Stimulated activated CD4-positive, alpha-beta T cell treated with anti-CD3 and anti-CD28 coated beads, Interleukin-15, amount 100 ng/mL, for 1 hour (primary cell): ENCODE data around the gene GOLGA8M.
"Not testable (repeated sequence)": the region's sequence is repeated elsewhere in the genome, so short reads cannot be mapped to it uniquely, and the experiment has no call there.

ENCODE experiments used
- DNase-seq, 2 donors: peaks; one replicate each; pipeline ENCODE4 v3.0.0-alpha.2; 2020; ENCODE audit warnings: low read depth in 1 of 2, low spot score in 1 of 2

The GOLGA8M gene

GRCh38 chr15:28712270-28712669 lies at the start of gene GOLGA8M:
TSS of gene GOLGA8M (minus strand) at chr15:28712421. CDS start at chr15:28712323, 98 bp downstream.
- DNase-seq: not testable (repeated sequence)

- not testable (repeated sequence) for DNase-seq
Observed at GRCh38 chr15:28742890-28743289, 30.7 kb upstream of the GOLGA8M start.

DNA sequence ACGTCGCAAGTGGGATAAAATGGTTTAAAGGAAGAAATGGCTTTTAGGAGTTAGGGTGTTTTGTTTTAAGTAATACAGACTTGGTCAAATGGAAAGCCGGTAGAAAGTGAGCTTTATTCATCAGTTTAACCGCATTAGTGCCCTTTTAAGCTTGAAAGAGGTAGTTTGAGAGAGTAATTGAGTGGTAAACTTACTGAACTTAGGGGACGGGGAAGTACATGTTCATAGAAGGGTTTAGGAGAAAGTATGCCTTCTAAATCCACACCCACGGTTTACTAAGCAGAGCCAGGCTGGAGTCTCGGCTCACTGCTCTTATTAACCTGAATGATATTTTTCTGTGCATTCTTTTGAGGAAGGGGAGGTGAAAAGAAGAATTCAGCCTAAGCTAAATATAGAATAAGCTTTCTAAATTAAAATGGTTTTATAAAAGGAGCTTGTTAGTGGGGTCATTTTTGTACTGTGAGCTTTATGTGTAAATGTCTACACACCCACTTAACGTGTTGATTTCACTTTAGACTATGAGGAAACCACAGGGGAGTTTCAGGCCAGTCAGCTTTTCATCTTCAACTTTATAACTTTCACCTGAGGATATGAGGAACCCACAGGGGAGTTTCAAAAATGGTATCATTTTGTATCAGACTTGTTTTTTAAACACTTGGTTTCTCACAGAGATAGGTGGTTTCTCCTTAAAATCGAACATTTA lies 26.5 kb upstream of the GOLGA8M start:
- not testable (repeated sequence) for DNase-seq

GRCh38 chr15:28738200-28738561 lies 26.0 kb upstream of the GOLGA8M start:
- DNase-seq: not testable (repeated sequence)

GRCh38 chr15:28737521-28738199 lies 25.4 kb upstream of the GOLGA8M start:
- DNase-seq: not testable (repeated sequence)

GRCh38 chr15:28728061-28728460 lies 15.8 kb upstream of the GOLGA8M start:
- not testable (repeated sequence) for DNase-seq

DNA sequence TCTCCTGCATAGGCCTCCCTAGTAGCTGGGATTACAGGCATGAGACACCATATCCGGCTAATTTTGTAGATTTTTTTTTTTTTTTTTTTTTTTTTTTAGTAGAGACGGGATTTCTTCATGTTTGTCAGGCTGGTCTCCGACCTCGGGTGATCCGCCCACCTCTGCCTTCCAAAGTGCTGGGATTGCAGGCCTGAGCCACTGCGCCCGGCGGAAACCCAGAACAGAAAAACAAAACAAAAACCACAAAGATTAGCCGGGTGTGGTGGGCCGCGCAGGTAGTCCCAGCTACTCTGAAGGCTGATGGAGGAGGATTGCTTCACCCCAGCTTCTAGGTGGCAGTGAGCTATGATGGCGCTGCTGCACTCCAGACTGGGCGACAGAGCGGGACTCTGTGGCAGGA lies 14.8 kb upstream of the GOLGA8M start:
- not testable (repeated sequence) for DNase-seq

GRCh38 chr15:28726102-28726501 lies 13.9 kb upstream of the GOLGA8M start:
- no peak for DNase-seq

DNA sequence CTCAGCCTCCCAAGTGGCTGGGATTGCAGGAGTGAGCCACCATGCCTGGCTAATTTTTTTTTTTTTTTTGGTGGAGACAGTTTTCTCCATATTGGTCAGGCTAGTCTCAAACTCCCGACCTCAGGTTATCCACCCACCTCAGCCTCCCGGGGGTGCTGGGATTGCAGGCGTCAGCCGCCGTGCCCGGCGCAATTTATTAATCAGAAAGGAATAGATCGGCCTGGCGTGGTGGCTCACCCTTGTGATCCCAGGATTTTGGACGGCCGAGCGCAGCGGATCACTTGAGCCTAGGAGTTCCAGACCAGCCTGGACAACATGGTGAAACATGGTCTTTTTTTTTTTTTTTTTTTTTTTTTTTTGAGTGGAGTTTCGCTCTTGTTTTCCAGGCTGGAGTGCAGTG lies 13.3 kb upstream of the GOLGA8M start:
- no peak for DNase-seq

- DNase-seq: not testable (repeated sequence)
Observed at GRCh38 chr15:28723986-28724385, 11.8 kb upstream of the GOLGA8M start.

DNA sequence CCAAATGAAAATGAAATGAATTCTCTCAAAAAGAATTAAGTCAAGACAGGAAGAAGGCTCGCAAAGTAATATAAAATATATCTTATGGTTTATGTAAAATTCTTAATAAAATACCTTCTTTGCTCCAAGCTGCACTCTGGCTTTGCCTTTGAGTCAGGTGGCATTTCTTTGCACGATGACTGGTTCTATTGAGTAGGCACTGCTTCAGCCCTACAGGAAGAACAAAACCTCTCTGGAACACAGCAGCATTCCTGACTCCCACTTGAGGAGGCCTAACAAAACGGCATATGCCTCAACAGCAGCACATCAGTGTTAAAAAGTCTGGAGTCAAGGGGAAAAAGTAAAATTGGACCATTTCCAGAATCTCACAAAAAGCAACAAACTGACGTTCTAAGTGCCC lies 7.4 kb upstream of the GOLGA8M start:
- not testable (repeated sequence) for DNase-seq

GRCh38 chr15:28718576-28718975 lies 6.4 kb upstream of the GOLGA8M start:
- DNase-seq: not testable (repeated sequence)

- DNase-seq: not testable (repeated sequence)
Observed at GRCh38 chr15:28714176-28714575, 2.0 kb upstream of the GOLGA8M start.

DNA sequence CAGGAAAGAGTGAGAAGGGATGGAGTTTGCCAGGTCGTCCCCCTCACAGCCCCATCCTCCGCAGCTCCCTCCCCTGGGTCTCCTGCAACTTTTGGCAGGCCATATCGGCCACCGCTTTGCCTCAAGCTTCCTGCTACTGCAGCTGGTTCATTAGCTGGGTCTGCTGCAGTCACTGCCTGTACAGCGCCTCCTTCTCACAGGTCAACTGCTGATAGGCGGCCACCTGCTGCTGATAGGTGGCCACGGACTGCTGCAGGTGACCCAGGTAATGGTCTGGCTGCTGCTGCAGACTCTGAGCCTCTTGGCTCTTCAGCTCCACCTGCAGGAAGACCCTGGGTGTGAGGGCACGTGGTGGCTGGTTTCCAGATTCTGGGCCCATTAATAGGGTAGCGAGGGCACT lies 8.3 kb downstream of the GOLGA8M start:
- not testable (repeated sequence) for DNase-seq

DNA sequence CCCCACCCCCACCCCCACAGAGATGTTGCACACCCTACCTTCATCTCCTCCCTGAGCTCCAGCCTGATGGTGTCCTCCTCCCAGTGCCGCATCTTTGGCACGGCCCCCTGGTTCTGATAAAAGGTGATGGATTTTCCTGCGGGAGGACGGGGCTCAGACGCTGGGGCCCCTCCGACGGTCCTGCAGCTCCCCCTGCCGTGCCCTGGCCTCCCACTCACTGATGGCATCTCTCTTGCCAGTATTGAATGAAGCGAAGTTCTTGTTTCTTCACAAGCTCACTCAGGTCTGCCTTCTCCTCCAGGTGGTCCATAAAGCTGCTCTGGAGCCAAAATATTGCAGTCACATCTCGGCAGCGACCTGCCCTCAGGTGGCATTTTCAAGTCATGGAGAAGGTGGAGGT lies 9.8 kb downstream of the GOLGA8M start:
- not testable (repeated sequence) for DNase-seq

DNA sequence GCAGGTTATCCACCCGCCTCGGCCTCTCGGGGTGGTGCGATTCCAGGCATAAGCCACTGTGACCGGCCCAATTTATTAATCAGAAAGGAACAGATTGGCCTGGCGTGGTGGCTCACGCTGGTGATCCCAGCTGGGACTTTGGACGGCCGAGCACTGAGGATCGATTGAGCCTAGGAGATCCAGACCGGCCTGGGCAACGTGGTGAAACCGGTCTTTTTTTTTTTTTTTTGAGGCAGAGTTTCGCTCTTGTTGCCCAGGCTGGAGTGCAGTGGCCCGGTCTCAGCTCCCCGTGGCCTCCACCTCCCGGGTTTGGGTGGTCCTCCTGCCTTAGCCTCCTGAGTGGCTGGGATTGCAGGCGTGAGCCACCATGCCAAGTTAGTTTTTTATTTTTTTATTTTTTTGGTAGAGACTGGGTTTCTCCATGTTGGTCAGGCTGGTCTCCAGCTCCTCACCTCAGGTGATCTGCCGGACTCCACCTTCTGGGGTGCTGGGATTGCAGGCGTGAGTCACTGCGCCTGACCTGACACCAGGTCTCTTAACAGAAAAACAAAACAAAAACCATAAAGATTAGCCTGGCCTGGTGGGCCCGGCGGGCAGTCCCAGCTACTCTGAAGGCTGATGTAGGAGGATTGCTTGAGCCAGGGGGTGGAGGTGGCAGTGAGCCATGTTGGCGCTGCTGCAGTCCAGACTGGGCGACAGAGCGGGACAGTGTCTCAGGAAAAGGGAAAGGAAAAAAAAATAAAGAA lies 18.0 kb downstream of the GOLGA8M start:
- DNase-seq: not testable (repeated sequence)

GRCh38 chr15:28693021-28693420 lies 19.2 kb downstream of the GOLGA8M start:
- DNase-seq: not testable (repeated sequence)

GRCh38 chr15:28673533-28673932 lies 38.7 kb downstream of the GOLGA8M start:
- DNase-seq: not testable (repeated sequence)

DNA sequence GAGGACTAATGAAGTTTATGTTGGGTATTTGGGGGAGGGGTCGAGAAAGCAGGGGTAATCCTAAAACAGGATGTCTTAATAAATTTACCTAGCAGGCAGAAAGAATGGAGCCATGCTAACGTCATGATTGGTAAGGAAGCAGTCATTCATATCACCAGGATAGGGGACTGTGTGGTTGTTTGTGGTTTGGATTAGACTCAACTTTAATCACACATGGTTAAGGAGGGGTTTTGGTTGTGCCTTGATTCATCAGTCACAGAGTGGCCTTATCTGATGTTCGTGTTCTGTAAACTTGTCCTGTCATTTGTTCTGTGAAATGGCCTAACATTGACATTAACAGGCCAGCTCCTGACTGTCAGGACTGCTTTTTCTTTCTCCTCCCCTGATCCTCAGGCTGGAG lies 40.1 kb downstream of the GOLGA8M start:
- DNase-seq: not testable (repeated sequence)

DNA sequence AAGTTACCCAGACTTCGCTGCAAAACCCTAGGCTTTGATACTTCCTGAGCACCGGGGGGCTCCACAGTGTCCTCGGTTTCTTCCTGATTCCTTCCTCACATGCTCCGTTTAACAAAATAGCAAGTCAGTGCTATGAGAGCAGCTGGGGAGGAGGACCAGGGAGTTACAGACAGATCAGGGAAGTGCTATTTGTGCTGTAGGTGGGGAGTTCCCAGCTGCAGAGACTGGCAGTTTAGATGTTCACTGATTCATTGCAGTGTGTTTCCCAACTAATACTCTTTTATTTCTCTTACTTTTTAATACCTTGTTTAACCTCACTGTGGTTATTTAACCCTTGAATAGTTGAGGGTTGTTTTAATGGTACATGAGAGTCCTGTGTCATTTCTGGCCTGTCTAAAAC lies 45.8 kb downstream of the GOLGA8M start:
- not testable (repeated sequence) for DNase-seq

- not testable (repeated sequence) for DNase-seq
Observed at GRCh38 chr15:28664575-28664974, 47.6 kb downstream of the GOLGA8M start.

DNA sequence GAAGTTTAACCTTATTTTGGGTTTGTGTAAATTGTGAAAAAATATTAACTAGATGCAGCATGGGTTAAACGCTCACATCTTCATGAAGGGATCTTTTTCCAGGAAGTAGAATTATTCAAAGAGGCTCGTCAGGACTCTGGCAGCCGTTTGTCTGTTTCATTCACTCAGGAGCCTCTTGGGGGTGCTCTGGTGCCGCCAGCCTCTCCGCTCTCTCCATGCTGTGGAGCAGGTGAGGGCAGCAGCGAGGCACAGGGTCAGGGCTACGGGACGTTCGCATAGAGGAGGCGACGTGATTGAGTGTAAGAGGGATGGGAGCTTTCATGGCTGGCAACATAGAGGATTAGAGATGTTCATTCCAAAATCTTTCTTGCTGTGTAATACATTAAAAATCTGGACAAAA lies 48.5 kb downstream of the GOLGA8M start:
- not testable (repeated sequence) for DNase-seq
